Coronary artery (tissue), 2 donors: Measurements from ENCODE around the gene LAS1L.
A peak's percentile ranks its signal among the peaks of the same experiment; 100 is the strongest.

ENCODE experiments used
- DNase-seq: peaks from one replicate; pipeline ENCODE4 v3.0.0-alpha.2; 2017; ENCODE audit warnings: low spot score
- H3K27ac ChIP-seq, 2 donors: fragments of 200-600 bp; sonication (generic); one replicate each; pipeline ENCODE4 v1.5.1; 2016 to 2019
- H3K4me3 ChIP-seq: fragments of 200-600 bp; sonication (generic); 2 replicates; pipeline ENCODE4 v1.5.1; 2016; ENCODE audit warnings: mild to moderate bottlenecking, moderate library complexity
- TF ChIP-seq, protein P1 (sequence below): fragments of 200-600 bp; sonication (generic); IDR thresholded peaks from one replicate; pipeline ENCODE4 v1.5.1; 2019; ENCODE audit warnings: antibody characterized with exemption

Gene LAS1L

DNA sequence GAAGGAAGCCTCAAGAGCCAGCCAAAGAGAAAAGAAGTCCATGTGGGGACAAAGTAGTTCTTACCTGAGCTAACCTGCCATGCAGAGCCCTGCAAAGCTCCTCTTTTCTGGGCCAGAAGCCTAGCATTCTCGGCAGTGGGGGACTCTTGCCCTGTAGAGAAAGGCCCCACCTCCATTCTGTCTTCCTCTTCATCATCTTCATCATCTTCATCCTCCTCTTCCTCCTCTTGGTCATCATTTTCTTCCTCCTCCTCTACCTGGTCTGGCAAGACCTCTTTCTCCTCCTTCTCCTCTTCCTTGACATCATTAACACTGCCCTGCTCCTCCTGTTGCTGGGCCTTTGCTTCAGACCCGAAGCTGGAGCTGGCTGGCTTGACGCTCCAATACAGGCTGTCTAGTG, 16.7 kb downstream of the LAS1L start:
- TF ChIP-seq, protein P1, sequence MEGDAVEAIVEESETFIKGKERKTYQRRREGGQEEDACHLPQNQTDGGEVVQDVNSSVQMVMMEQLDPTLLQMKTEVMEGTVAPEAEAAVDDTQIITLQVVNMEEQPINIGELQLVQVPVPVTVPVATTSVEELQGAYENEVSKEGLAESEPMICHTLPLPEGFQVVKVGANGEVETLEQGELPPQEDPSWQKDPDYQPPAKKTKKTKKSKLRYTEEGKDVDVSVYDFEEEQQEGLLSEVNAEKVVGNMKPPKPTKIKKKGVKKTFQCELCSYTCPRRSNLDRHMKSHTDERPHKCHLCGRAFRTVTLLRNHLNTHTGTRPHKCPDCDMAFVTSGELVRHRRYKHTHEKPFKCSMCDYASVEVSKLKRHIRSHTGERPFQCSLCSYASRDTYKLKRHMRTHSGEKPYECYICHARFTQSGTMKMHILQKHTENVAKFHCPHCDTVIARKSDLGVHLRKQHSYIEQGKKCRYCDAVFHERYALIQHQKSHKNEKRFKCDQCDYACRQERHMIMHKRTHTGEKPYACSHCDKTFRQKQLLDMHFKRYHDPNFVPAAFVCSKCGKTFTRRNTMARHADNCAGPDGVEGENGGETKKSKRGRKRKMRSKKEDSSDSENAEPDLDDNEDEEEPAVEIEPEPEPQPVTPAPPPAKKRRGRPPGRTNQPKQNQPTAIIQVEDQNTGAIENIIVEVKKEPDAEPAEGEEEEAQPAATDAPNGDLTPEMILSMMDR, result no peak
- Histone ChIP-seq H3K4me3 (no peak overlapping the region), H3K27ac (no peak overlapping the region)
- DNase-seq, result no peak

DNA sequence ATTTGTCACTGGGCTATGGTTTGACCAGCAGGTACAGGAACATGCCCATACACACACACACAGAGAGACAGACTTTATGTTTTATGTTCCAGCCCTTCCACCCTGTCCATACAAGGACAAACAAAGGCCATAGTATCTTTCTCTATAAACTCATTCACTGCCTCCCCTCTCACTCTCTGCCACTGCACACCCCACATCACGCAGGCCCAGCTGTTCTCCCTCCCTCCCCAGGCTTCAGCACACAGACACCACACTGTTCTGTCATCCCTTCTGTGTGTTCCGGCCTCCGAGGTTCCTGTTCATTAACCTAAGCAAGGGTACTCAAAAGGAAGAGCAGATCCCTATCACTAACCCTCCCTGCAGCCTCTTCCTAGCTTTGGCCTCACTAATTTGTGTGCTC, 17.8 kb downstream of the LAS1L start:
- H3K4me3 ChIP-seq, result no peak overlapping the region
- DNase-seq, result no peak
- TF ChIP-seq, protein P1, result no peak
- no peak overlapping the region for H3K27ac ChIP-seq

DNA sequence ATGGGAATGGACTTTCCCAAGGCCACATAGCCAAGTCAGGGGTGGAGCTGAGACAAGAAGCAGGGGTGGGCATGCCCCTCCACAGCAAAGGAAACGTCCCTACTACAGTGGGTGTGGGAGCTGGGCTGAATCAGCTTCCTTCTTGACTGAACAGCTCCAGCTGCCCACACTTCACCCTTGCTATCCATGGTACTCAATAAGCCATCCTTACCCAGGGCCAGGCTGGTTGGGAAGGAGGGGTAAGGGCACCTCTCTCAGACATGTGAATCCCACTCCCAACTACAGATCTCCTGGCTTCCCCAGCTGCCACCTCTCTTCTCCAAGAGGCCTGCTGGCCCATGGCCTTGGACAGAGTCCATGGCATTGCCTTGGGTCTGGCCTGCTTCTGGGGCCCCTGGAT, 21.0 kb downstream of the LAS1L start:
- TF ChIP-seq, protein P1, result no peak
- peak; percentile 52 for DNase-seq
- Histone ChIP-seq H3K27ac (no peak overlapping the region), H3K4me3 (no peak overlapping the region)

DNA sequence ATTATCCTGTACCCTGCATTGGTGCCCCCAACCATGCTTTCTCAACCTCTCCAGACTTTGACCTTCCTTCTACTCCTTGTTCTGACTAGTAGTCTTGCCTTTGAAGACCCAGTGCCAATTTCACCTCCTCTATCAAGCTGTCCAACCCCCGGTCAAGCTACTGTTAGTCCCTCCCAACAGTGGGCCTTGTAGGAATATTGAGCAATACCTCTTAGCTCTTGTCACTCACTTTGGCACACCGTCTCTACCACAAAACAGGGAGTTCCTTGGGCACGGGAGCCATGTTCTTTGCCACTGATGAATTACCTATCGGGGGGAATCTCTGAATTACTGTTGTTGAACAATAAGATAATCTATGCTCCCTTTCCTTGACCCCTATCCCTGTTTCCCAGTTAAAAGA, 25.2 kb downstream of the LAS1L start:
- TF ChIP-seq, protein P1, result no peak
- H3K4me3 ChIP-seq, result no peak overlapping the region
- no peak overlapping the region for H3K27ac ChIP-seq
- no peak for DNase-seq

DNA sequence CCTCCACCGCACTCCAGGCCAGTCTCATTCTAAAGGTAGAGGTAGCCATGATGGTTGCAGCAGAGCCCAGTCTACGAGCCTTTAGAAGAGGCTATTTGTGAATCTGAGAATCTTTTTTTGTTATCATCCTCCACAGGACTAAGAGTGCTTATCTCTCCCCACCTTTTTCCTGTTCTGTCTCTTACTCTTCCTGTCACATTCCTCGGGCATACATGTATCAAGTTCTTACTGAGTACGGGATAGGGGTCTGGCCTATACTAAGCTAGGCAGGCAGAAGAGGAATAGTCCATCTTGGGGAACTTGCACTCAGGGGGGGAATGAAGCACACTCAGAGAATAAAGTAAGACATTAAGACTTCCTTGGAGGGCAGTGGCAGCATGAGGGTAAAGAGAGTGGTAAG, 25.7 kb downstream of the LAS1L start:
- TF ChIP-seq, protein P1, result no peak
- H3K27ac ChIP-seq, result no peak overlapping the region
- no peak overlapping the region for H3K4me3 ChIP-seq
- DNase-seq, result no peak

DNA sequence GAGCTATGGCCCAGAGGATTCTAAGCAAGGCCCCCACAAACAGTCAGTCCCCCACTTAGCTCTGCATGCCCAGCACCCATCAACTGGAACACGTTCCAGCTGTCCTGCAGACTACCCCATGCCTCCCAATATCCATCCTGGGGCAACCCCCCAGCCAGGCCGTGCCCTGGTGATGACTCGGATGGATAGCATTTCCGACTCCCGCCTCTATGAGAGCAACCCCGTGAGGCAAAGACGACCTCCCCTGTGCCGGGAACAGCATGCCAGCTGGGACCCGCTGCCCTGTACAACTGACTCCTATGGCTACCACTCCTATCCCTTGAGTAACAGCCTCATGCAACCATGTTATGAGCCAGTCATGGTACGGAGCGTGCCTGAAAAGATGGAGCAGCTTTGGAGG, 32.0 kb downstream of the LAS1L start:
- TF ChIP-seq, protein P1, result no peak
- Histone ChIP-seq H3K27ac (no peak overlapping the region), H3K4me3 (no peak overlapping the region)
- DNase-seq, result peak; percentile 53

DNA sequence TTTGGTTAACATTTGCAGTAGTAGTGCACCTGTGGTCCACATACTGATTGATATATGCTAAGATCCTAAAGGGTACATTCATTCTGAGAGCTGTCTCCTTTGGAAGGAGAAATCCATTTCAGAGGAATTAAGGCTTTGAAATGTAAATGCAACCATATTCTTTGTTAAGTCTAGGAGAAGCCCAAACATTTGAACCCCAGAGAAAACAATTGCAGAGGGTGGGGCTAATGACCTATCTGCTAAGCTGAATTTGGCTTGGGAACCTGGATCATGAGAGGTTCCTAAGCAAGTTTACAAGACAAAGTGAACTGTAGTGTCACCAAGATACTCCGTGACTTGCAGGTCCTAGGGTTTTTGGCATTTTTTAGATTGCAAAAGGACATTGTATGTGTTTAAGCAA, 41.2 kb downstream of the LAS1L start:
- DNase-seq, result no peak
- no peak overlapping the region for H3K4me3 ChIP-seq
- no peak overlapping the region for H3K27ac ChIP-seq
- TF ChIP-seq, protein P1, result no peak
